B cell (primary cell): ENCODE results near the gene ETV6.

Experiments
- EZH2 ChIP-seq: IDR thresholded peaks from 2 replicates; pipeline ENCODE4 v1.6.1; 2012; ENCODE audit warnings: borderline replicate concordance, low read depth, mild to moderate bottlenecking, moderate library complexity, low read length; ENCODE audit not compliant: insufficient read depth, poor library complexity, severe bottlenecking
- TF ChIP-seq, protein P1 (sequence below): fragments of 200-600 bp; IDR thresholded peaks from one replicate; pipeline ENCODE4 v1.8.0; 2022; ENCODE audit warnings: antibody characterized with exemption, mild to moderate bottlenecking

DNA sequence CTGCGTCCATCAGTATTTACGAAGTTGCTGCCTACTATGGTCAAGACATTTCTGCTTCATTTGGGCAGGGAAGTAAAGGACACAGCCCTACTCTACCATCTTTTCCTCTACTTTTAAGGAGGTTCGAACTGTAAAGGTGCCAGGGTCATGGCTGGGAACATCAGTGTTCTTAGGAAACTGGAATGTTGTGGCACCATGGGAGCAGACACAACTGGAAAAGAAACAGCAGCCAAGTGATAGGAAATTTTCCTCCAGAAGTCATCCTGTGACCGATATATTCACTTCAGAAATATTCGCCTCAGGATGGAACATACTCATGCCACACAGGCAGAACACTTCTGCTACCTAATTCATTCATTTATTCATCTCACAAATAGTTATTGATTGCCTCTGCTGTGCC is 104.4 kb downstream of the ETV6 start:
- TF ChIP-seq, protein P1, sequence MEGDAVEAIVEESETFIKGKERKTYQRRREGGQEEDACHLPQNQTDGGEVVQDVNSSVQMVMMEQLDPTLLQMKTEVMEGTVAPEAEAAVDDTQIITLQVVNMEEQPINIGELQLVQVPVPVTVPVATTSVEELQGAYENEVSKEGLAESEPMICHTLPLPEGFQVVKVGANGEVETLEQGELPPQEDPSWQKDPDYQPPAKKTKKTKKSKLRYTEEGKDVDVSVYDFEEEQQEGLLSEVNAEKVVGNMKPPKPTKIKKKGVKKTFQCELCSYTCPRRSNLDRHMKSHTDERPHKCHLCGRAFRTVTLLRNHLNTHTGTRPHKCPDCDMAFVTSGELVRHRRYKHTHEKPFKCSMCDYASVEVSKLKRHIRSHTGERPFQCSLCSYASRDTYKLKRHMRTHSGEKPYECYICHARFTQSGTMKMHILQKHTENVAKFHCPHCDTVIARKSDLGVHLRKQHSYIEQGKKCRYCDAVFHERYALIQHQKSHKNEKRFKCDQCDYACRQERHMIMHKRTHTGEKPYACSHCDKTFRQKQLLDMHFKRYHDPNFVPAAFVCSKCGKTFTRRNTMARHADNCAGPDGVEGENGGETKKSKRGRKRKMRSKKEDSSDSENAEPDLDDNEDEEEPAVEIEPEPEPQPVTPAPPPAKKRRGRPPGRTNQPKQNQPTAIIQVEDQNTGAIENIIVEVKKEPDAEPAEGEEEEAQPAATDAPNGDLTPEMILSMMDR: no peak
- no peak for TF ChIP-seq EZH2
